Stimulated activated naive CD8-positive, alpha-beta T cell treated with anti-CD3 and anti-CD28 coated beads, Interleukin-15, Interleukin-2, amounts not matched to agents 100 ng/mL and 50 ng/mL, for 24 hours (primary cell): Measurements from ENCODE around the gene LRRFIP2.

Experiments used
- H3K27ac Mint-ChIP-seq: one replicate; pipeline ENCODE4 v1.8.0; 2021; ENCODE audit warnings: mild to moderate bottlenecking, mixed read lengths
- H3K27me3 Mint-ChIP-seq: one replicate; pipeline ENCODE4 v1.8.0; 2021; ENCODE audit warnings: mixed read lengths
- H3K36me3 Mint-ChIP-seq: one replicate; pipeline ENCODE4 v1.8.0; 2021; ENCODE audit warnings: low read depth, mixed read lengths
- H3K4me1 Mint-ChIP-seq: one replicate; pipeline ENCODE4 v1.8.0; 2021; ENCODE audit warnings: low read depth, mixed read lengths
- H3K4me3 Mint-ChIP-seq: one replicate; pipeline ENCODE4 v1.8.0; 2021; ENCODE audit warnings: mild to moderate bottlenecking, mixed read lengths
- H3K9me3 Mint-ChIP-seq: one replicate; pipeline ENCODE4 v1.8.0; 2021; ENCODE audit warnings: mixed read lengths

Gene LRRFIP2

GRCh38 chr3:37097776-37098175 is 76.6 kb downstream of the LRRFIP2 start:
- Mint-ChIP-seq H3K36me3 (peaks cover 28% of the 10 kb centered on the region), H3K27ac (no peak overlapping the region), H3K27me3 (no peaks in the 10 kb centered on the region), H3K9me3 (no peaks in the 10 kb centered on the region), H3K4me1 (no peaks in the 10 kb centered on the region), H3K4me3 (no peak overlapping the region)

GRCh38 chr3:37096975-37097374 is 77.4 kb downstream of the LRRFIP2 start:
- peaks cover 25% of the 10 kb centered on the region for H3K36me3 Mint-ChIP-seq
- no peaks in the 10 kb centered on the region for H3K9me3 Mint-ChIP-seq
- no peaks in the 10 kb centered on the region for H3K27me3 Mint-ChIP-seq
- H3K27ac Mint-ChIP-seq: no peak overlapping the region
- no peaks in the 10 kb centered on the region for H3K4me1 Mint-ChIP-seq
- H3K4me3 Mint-ChIP-seq: no peak overlapping the region

GRCh38 chr3:37096288-37096687 is 78.1 kb downstream of the LRRFIP2 start:
- Mint-ChIP-seq H3K27me3 (no peaks in the 10 kb centered on the region), H3K9me3 (no peaks in the 10 kb centered on the region), H3K36me3 (peaks cover 26% of the 10 kb centered on the region), H3K4me3 (no peak overlapping the region), H3K4me1 (no peaks in the 10 kb centered on the region), H3K27ac (no peak overlapping the region)

GRCh38 chr3:37094636-37095035 is 79.7 kb downstream of the LRRFIP2 start:
- H3K36me3 Mint-ChIP-seq: peaks cover 39% of the 10 kb centered on the region
- no peak overlapping the region for H3K27ac Mint-ChIP-seq
- H3K9me3 Mint-ChIP-seq: no peaks in the 10 kb centered on the region
- no peaks in the 10 kb centered on the region for H3K27me3 Mint-ChIP-seq
- no peaks in the 10 kb centered on the region for H3K4me1 Mint-ChIP-seq
- no peak overlapping the region for H3K4me3 Mint-ChIP-seq

- no peak overlapping the region for H3K4me3 Mint-ChIP-seq
- H3K27ac Mint-ChIP-seq: no peak overlapping the region
Observed at GRCh38 chr3:37093481-37093880, 80.9 kb downstream of the LRRFIP2 start.

GRCh38 chr3:37092484-37092883 is 81.9 kb downstream of the LRRFIP2 start:
- H3K27ac Mint-ChIP-seq: no peak overlapping the region
- no peak overlapping the region for H3K4me3 Mint-ChIP-seq
- H3K27me3 Mint-ChIP-seq: no peaks in the 10 kb centered on the region
- no peaks in the 10 kb centered on the region for H3K4me1 Mint-ChIP-seq
- peaks cover 43% of the 10 kb centered on the region for H3K36me3 Mint-ChIP-seq
- no peaks in the 10 kb centered on the region for H3K9me3 Mint-ChIP-seq

More at GRCh38 chr3:37093481-37093880, 80.9 kb downstream of the LRRFIP2 start:
- no peaks in the 10 kb centered on the region for H3K4me1 Mint-ChIP-seq
- H3K27me3 Mint-ChIP-seq: no peaks in the 10 kb centered on the region
- H3K9me3 Mint-ChIP-seq: no peaks in the 10 kb centered on the region
- H3K36me3 Mint-ChIP-seq: peaks cover 40% of the 10 kb centered on the region

- Mint-ChIP-seq H3K9me3 (no peaks in the 10 kb centered on the region), H3K27ac (no peak overlapping the region), H3K4me1 (no peaks in the 10 kb centered on the region), H3K36me3 (peaks cover 39% of the 10 kb centered on the region), H3K4me3 (no peak overlapping the region), H3K27me3 (no peaks in the 10 kb centered on the region)
Observed at GRCh38 chr3:37087870-37088269, 86.5 kb downstream of the LRRFIP2 start.

GRCh38 chr3:37086918-37087317 is 87.5 kb downstream of the LRRFIP2 start:
- H3K4me3 Mint-ChIP-seq: no peak overlapping the region
- H3K36me3 Mint-ChIP-seq: peaks cover 39% of the 10 kb centered on the region
- H3K27ac Mint-ChIP-seq: no peak overlapping the region
- no peaks in the 10 kb centered on the region for H3K4me1 Mint-ChIP-seq
- no peaks in the 10 kb centered on the region for H3K27me3 Mint-ChIP-seq
- no peaks in the 10 kb centered on the region for H3K9me3 Mint-ChIP-seq

GRCh38 chr3:37082317-37082716 is 92.1 kb downstream of the LRRFIP2 start:
- Mint-ChIP-seq H3K36me3 (peaks cover 35% of the 10 kb centered on the region), H3K9me3 (no peaks in the 10 kb centered on the region), H3K27me3 (no peaks in the 10 kb centered on the region), H3K27ac (no peak overlapping the region), H3K4me1 (no peaks in the 10 kb centered on the region), H3K4me3 (no peak overlapping the region)

GRCh38 chr3:37075955-37076354 is 98.4 kb downstream of the LRRFIP2 start:
- H3K27me3 Mint-ChIP-seq: no peaks in the 10 kb centered on the region
- H3K4me1 Mint-ChIP-seq: peaks cover 20% of the 10 kb centered on the region
- H3K27ac Mint-ChIP-seq: no peak overlapping the region
- H3K9me3 Mint-ChIP-seq: no peaks in the 10 kb centered on the region
- H3K36me3 Mint-ChIP-seq: peaks cover 44% of the 10 kb centered on the region
- no peak overlapping the region for H3K4me3 Mint-ChIP-seq

- no peaks in the 10 kb centered on the region for H3K27me3 Mint-ChIP-seq
- H3K4me3 Mint-ChIP-seq: no peak overlapping the region
- H3K27ac Mint-ChIP-seq: no peak overlapping the region
- peaks cover 20% of the 10 kb centered on the region for H3K4me1 Mint-ChIP-seq
- H3K9me3 Mint-ChIP-seq: no peaks in the 10 kb centered on the region
- peaks cover 39% of the 10 kb centered on the region for H3K36me3 Mint-ChIP-seq
Observed at GRCh38 chr3:37074178-37074577, 100.2 kb downstream of the LRRFIP2 start.

GRCh38 chr3:37072892-37073291 is 101.5 kb downstream of the LRRFIP2 start:
- peak overlapping the region; percentile 3 for H3K4me3 Mint-ChIP-seq
- peak overlapping the region; percentile 54 for H3K27ac Mint-ChIP-seq
- peaks cover 20% of the 10 kb centered on the region for H3K4me1 Mint-ChIP-seq
- no peaks in the 10 kb centered on the region for H3K9me3 Mint-ChIP-seq
- H3K36me3 Mint-ChIP-seq: peaks cover 38% of the 10 kb centered on the region
- H3K27me3 Mint-ChIP-seq: no peaks in the 10 kb centered on the region

GRCh38 chr3:37071921-37072320 is 102.5 kb downstream of the LRRFIP2 start:
- Mint-ChIP-seq H3K27ac (peak overlapping the region; percentile 1), H3K9me3 (no peaks in the 10 kb centered on the region), H3K27me3 (no peaks in the 10 kb centered on the region), H3K4me1 (peaks cover 20% of the 10 kb centered on the region), H3K4me3 (no peak overlapping the region), H3K36me3 (peaks cover 38% of the 10 kb centered on the region)

- no peaks in the 10 kb centered on the region for H3K27me3 Mint-ChIP-seq
- no peaks in the 10 kb centered on the region for H3K9me3 Mint-ChIP-seq
- H3K36me3 Mint-ChIP-seq: peaks cover 29% of the 10 kb centered on the region
- H3K27ac Mint-ChIP-seq: no peak overlapping the region
- H3K4me3 Mint-ChIP-seq: no peak overlapping the region
- peaks cover 6% of the 10 kb centered on the region for H3K4me1 Mint-ChIP-seq
Observed at GRCh38 chr3:37068031-37068430, 106.4 kb downstream of the LRRFIP2 start.

GRCh38 chr3:37067577-37067976 is 106.8 kb downstream of the LRRFIP2 start:
- peaks cover 30% of the 10 kb centered on the region for H3K36me3 Mint-ChIP-seq
- peaks cover 2% of the 10 kb centered on the region for H3K4me1 Mint-ChIP-seq
- H3K9me3 Mint-ChIP-seq: no peaks in the 10 kb centered on the region
- H3K27me3 Mint-ChIP-seq: no peaks in the 10 kb centered on the region
- no peak overlapping the region for H3K4me3 Mint-ChIP-seq
- H3K27ac Mint-ChIP-seq: no peak overlapping the region

- no peaks in the 10 kb centered on the region for H3K27me3 Mint-ChIP-seq
- no peaks in the 10 kb centered on the region for H3K4me1 Mint-ChIP-seq
- H3K36me3 Mint-ChIP-seq: peaks cover 43% of the 10 kb centered on the region
- no peak overlapping the region for H3K27ac Mint-ChIP-seq
- no peak overlapping the region for H3K4me3 Mint-ChIP-seq
- no peaks in the 10 kb centered on the region for H3K9me3 Mint-ChIP-seq
Observed at GRCh38 chr3:37064747-37065146, 109.6 kb downstream of the LRRFIP2 start.
